ENCODE measurements around the gene OXER1. TPM values are rescaled to one million over a fixed set of nuclear protein-coding genes. Genes with fewer than 3 reads are reported as not detected.

The OXER1 gene, protein sequence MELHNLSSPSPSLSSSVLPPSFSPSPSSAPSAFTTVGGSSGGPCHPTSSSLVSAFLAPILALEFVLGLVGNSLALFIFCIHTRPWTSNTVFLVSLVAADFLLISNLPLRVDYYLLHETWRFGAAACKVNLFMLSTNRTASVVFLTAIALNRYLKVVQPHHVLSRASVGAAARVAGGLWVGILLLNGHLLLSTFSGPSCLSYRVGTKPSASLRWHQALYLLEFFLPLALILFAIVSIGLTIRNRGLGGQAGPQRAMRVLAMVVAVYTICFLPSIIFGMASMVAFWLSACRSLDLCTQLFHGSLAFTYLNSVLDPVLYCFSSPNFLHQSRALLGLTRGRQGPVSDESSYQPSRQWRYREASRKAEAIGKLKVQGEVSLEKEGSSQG
- total RNA-seq, result 1.1 TPM

DNA sequence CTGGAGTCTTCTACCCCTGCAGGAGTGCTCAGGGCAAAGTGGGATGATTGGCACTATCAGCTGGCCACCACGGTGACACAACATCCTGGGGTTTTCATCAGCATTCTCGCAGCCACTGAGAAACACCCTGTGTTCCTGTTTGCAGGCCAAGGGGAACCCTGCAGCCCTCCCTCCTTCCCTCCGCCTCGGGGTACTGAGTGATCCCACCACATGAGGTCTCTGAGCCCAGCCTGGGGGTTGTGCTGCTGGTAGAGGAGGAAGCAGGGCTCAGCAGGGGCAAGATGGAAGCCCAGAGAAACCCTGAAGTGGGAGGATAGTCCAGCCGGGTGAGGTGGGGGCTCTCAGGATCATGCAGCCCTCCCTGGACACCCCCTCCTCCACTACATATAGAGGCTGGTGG is at the start of gene OXER1:
Gene OXER1, minus strand, starts transcription at position 40 of the 400 bp plus-strand sequence. CDS start 73 bp downstream, outside the sequence.
- DNase-seq, result no peak

DNA sequence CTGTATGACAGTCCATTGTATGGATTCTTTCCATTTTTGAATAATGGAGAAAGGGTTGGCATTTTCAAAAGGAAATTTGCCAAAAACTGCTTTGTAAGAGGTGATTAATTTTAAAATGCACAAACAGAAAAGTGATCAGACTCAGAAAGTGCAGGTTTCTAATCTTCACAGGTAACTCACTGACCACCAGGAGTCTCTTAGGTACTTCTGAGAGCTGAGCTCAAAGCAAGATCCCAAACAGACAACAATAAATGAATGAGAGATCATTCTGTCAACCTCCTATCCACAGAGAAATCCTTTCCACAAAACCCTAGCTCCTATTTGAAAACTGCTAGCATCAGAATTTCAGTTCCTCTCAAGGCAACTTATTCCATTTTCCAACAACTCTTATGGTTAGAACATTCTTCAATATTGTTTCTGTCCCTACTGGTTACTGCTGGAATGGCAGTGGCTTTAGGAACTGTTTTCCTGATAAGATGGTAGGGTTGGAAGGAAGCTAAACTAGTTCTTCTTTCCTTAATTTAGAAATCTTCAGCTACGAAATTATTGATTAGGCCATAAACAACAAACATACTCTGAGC is 49.1 kb upstream of the OXER1 start:
- peak; percentile 31 for DNase-seq

DNA sequence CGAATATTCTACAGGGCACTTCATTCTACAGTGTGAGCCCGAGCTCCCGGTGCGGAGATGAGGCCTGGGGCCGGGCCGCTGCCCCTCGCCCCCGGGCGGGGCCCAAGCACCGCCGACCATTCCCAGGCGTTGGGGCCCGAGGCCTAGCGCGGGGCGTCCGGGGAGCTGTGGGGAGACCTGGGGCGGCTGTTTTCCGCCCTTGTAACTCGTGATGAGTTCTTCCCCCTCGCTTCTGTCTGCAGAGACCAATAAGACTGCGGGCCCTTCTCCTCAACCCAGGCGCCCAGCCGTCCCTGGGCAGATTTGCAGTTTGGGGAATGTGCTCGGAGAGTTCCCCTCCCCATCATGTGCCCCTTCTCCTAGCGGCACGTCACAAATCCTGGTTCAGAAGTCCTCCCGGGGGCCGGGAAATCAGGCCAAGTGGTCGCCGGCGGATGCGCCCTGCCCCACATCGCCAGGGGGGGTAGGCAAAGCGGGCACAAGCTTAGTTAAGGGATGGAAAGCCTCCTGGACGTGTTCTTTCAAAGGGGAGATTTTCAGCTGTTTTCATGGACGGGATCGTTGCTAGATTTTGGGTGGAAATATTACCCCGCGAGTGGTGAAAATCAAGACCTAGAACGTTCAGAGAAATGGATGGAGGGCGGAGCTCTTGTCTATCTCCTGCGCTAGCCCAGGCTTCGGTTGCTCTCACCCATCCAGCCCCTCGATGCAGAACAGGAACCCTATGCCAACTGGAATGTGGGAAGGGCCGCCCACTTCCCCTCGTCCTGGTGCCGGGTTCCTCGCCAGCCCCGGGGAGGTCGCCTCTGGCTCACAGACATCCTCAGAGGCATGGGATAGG is 47.3 kb upstream of the OXER1 start:
- DNase-seq, result peak; percentile 71

DNA sequence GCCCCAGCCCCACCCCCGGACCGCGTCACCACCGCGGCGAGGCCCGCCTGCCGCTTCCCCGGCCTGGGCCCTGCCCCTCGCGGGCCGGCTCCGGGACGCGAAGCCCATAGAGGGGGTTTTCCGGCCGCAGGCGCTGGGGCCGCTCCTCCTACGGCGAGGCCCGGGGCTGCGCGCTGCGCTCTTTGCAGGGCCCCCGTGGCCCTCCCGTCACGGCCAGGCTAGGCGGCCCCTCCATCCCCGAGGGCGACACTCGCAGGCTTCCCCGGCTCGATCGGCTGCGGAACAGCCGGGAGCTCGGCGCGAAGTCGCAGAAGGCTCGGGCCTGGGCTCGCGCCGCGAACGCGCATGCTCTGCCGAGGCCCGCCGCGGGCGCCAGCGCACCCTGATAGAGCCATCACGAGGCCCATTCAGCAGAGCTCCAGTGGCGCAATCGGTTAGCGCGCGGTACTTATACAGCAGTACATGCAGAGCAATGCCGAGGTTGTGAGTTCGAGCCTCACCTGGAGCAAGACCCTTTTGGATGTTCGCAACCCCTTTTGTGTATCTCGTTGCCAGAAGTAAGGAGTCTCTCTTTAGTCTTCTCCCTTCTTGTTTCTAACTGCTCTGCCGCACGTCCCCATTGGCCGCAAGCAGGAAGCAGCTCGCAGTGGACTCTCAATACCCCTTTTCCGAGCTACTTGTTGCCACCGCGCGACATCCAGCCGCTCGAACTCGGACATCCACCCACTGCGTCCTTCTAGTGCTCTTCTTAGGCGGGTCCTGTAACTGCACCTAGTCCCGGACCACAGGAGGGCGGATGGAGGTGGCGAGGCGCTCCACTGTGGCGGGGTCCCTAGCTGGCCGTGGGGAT is 46.4 kb upstream of the OXER1 start:
- peak; percentile 96 for DNase-seq

DNA sequence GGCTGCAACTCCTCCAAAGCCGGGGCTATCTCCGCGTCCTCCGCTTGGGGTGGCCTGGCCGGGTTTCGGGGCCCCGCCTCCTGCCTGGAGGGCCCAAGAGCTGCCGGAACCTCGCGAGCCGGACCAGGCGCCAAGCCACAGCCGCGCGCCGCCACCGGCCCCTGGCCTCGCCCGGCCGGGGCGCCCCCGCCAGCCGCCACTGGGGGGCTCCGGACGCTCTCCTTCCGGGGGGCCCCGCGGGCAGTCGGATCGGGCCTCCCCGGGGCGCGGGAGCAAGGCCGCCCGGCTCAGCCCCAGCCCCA is 45.8 kb upstream of the OXER1 start:
- peak; percentile 76 for DNase-seq

DNA sequence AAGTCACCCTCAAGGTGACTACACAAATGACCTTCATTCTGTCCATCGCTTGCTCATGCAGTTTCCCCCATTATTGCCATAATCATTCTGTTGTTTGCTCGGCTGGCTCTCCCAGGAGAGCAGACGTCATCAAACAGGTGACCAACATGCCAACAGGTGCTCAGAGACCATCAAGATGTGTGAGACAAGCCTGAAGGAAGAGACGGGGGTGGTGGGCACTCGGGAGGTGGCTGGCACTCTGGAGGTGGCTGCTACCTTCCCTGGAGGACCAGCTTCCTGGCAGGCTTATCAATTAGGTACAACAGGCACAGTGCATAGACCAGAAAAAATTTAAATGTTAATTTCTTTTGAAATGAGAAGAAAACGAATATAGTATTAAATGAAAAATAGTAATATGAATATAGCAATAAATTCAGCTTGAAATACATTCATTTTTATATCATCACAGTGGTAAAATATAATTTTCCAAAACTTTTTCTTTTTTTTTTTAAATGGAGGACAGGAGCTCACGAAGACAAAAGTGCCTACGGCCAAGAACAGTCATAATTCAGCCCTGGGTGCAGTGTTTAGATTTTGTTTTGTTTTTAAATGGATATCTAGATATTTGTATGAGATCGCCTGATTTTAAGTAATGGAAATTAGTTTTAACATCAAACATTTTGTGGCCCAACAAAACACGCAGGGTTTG is 45.3 kb upstream of the OXER1 start:
- DNase-seq, result no peak

DNA sequence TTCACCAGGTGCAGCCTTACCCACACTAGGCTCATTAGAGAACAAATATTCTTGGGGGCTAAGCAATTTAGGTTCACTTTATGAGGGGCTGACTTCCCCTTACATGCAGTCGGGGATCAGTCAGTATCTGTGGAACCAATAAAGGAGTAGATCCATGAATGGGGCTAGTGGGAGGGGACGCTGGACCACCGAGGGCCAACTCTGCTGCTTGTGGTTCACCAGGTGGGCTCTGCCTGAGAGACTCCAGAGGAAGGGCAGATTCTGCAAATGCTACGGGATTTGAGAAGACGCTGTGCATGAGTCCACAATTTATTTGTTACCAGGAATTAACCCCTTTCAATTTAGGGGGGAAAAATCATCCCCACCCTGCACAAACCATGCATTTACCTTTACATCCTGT is 44.4 kb upstream of the OXER1 start:
- no peak for DNase-seq

DNA sequence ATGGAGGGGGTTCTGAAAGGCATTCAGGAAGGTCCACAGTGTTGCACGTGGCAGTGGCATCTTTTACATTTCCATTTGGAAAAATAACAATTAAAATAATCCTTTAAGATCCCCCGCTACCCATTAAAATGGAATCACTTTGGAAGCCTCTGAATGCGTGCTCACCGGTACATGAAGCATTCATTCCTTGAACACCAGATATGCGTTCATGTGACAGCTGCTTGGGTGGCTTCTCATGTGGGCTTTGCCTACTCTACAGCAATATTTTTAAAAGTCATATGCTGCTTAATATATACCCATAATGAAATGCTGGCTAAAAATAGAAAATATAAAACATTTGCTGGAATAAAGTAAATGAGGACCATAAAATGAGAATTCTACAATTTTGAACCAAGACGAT is 42.9 kb upstream of the OXER1 start:
- no peak for DNase-seq

DNA sequence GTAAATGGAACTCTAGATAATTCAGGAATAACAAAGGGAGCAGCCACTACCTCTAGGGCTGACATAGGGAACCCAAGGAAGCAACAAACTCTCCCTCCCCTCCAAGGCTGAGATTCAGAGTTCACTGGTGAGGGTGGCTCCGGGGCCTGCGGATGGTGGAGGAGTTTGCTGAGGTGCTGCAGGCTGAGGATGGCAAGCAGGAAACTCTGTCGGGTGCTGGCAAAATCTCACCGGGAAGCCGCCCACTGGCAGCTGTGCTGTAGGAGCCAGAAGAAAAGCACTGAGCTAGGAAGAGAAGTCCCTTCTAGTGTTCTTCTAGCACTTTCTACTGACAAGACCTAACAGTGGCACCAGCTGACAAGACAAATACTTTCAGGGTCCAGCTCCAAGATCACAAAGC is 41.0 kb upstream of the OXER1 start:
- DNase-seq, result no peak

DNA sequence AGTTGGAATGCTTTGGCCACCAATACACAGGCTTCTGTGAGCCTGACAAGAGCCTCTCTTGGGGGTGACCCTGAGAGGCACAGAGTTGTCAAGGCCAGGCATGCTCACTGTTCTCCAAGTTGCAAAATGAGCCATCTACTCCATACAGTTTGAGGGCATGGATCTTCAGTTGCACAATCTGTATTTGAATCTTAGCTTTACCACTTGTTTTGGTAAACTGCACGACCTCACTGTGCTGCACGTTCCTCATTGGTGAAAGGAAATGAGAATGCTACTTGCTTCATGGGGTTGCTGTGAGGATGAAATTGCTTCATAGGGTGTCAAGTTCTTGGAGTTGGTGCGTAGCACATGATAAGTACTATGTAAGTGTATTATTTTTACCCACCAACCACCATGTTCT is 40.4 kb upstream of the OXER1 start:
- no peak for DNase-seq

DNA sequence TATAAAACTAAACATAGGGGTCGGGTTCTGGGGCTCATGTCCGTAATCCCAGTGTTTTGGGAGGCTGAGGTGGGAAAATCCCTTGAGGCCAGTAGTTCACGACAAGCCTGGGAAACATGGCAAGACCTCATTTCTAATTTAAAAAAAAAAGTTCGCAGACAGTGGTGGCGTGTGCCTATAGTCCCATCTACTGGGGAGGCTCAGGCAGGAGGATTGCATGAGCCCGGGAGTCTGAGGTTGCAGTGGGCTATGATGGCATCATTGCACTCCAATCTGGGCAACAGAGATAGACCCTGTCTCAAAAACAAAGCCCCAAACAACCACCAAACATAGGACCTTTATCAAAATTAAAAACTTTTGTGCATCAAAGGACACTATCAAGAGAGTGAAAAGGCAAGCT is 38.2 kb upstream of the OXER1 start:
- no peak for DNase-seq

DNA sequence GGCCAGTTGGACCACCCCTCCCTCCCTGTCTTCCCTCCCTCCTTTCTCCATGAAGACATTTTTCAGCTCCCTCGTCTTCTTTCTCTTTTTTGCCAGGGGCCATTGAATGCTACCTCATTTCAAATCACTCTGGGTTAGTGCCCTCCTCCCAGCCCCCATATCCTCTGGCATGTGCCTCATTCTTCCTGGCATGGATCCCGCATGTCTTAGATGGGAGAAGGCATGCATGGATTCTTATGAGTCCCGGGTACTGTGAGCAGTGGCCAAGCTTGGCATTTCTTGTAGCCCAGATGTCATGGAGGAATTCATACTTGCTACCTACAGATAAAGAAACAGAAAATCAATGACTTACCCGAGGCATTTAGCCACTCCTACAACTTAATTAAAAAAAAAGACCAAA is 37.4 kb upstream of the OXER1 start:
- no peak for DNase-seq

DNA sequence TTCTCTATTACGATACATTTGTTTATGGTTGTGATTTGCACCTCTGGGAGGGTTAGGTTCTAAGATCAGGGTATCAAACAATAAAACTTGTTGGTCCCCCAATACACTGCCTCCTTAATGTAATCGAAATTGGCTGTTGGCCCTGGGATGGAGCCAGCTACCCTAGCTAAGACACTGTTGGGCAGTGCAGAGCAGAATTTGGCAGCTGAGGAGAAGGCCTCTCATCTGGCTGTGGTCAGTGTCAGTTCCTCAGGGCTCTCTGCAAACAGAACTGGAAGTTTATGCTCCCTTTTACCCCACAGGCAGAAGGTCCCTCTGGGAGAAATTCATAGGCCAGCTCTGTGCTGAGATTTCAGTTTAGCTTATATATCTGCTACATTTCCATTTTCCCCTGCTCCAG is 37.0 kb upstream of the OXER1 start:
- no peak for DNase-seq

DNA sequence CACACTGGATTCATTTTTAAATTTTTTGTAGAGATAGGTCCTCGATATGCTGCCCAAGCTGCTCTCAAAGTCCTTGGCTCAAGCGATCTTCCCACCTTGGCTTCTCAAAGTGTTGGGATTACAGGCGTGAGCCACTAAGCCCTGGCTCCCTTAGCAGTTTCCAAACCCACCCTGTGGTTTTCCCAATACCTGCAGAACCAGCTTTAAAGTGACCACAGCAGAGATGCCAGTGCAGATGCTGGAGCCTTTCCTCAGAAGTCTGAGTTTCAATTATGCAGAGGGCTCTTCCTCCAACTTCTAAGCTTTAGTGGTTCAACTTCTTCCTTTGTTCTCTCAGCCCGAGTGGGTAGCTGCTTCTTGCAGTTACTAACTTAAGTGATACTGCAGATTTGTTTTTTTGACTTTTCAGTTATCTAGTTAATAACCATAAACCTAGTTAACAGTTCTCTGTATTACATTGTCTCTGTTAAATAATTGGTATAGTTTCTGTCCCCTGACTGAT is 36.6 kb upstream of the OXER1 start:
- no peak for DNase-seq

DNA sequence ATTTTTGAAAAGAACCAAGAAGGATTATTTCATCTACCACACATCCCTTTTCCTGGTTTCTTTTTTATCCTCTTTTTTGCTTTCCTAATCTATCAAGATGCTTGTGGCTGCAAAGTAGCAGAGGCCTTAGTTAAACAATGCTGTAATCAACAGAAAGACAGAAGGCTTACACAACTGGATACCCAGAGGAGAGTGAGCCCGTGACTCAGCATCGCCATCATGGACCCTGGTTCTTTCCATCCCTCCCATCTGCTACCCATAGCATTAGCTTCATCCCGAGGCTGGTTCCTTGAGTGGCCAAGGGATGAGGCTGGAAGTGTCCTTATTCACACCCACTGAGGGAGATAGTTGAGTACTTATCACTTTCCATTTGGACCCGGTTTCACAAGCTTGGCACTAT is 35.9 kb upstream of the OXER1 start:
- DNase-seq, result no peak

DNA sequence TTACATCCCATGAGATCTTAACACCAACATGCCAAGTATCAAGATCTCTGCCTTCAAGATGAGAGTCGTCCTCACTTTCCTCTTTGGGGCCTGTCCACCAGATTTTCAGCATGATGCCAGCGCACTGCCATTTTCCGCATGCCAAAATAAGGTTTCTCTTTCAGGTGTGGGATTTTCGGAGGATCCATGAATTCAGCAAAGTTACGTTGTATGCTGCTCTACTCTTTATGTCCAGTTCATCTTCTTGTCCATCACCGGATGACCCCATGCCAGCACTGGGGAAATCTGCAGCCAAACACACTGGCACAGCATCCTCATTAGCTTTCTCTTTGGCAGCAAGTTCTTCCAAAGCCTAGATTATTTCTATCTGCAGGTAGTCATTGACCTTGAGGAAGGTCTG is 33.3 kb upstream of the OXER1 start:
- no peak for DNase-seq

DNA sequence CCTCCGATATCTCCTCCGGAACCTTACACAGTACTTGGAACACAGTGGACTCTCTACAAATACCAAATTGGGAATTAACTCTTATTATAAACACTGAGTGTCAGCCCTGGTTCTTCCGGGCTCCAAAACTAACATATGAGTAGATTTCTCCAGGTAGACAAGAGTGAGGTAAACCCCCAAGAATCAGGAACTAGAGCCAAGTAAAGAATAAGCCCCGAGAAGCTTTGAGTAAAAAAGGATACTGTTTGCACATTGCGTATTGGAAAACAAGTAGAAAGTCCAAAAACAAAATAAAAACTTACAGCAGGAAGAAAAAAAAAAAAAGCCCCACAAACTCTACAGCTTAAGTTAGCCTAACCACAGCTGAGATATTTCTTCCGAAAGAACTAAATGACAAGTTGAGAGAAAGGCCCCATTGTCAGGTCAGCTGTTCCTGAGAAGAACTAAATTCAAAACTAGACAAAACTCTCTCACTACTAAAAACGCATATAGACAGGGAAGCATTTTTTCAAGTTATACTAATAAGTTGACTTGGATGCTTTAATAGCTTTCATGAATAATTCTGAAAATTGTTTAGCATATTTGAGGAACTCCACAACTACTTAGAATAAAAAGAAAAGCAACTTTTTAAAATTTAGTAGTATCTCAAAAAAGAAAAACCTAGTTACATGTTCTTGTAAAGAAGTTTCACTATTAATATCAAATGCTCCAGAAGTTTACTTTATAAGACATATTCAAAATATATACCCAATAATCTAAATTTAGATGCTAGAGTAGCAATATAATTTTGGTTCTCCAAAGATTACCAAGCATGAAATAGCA is 32.7 kb upstream of the OXER1 start:
- DNase-seq, result no peak

DNA sequence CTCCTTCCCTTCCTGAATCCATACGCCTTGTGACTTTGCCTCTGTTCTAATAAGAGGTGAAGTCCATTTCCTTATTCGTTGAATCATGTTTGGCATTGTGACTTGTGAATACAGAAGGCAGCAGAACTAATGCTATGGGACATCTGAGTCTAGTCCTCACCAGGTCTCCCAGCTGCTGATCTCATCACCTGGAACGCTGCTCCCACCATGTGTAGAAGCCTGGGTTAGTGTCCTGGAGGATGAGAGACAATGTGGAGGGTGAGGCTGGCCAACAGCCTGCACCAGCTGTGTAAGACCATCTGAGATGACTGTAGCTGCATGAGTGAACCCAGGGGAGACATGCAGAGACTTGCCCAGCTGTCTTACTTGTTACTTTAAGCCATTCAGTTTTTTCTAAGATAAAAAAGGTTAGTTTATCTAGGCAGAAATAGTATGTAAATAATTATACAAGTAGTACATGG is 31.9 kb upstream of the OXER1 start:
- no peak for DNase-seq

DNA sequence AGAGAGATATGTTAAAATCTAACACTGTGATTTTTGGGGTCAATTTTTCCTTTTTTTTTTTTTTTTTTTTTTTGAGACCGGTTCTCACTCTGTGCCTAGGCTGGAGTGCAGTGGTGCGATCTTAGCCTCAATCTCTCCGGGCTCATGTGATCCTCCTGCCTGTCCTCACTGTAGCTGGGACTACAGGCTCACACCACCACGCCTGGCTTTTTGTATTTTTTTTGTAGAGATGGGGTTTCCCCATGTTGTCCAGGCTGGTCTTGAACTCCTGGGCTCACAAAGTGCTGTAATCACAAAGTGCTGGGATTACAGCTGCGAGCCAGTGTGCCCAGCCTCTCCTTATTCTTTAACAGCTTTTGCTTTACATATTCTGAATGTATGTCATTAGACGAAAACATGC is 31.3 kb upstream of the OXER1 start:
- DNase-seq, result no peak

DNA sequence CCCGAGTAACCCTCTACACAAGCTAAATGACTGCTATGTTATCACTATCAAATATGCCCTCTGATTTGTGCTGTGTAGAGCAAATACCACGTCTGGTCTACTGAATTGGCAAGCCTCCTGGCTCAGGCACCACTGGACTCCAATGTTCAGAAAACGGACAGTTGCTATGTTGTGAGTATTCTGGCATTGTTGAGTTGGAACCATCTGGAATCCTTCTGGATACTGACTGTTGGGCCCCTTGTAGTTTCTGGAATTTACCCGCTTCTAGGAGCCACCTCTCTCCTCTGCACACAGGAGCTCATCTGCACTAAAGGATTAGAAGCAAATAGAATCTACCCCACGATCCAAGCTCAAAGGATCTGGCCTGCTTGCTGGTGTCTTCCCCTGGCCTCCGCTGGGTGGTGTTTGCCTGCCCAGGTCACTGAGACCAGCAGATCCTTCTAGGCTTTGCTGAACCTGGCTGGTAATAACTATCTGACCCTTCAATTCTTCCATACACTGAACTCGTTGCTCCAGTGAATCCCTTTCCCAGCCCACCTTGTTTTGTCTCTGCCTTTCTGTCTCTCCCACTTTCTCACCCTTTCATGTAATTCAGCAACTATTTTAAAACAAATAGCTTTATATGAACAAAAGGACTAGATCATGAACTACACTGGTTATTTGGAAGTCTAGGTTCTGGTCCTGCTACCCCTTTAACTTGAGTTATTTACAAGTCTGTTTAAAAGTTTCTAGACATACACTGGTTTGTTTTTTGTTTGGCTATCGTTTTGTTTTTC is 30.5 kb upstream of the OXER1 start:
- DNase-seq, result no peak

All from skin of body (tissue), 2 donors.